Loucy (cell line): ENCODE data around the gene HECA.
A peak's percentile ranks its signal among the peaks of the same experiment; 100 is the strongest.

Source experiments
- H2AFZ ChIP-seq: fragments of 200-600 bp; sonication (generic); 2 replicates; pipeline ENCODE4 v1.6.0; 2016; ENCODE audit warnings: antibody characterized with exemption, mild to moderate bottlenecking, low read length, moderate library complexity
- H3F3A ChIP-seq: fragments of 200-600 bp; 2 replicates; pipeline ENCODE4 v1.6.0; 2016; ENCODE audit warnings: antibody characterized with exemption, low read depth, mild to moderate bottlenecking
- H3K27me3 ChIP-seq: fragments of 200-600 bp; sonication (generic); 2 replicates; pipeline ENCODE4 v1.6.1; 2014; ENCODE audit warnings: low read length, mild to moderate bottlenecking; ENCODE audit not compliant: insufficient read depth, poor library complexity, severe bottlenecking
- H3K36me3 ChIP-seq: fragments of 200-600 bp; sonication (generic); 2 replicates; pipeline ENCODE4 v1.6.1; 2016; ENCODE audit warnings: low read length; ENCODE audit not compliant: insufficient read depth
- H3K4me1 ChIP-seq: fragments of 200-600 bp; sonication (generic); 2 replicates; pipeline ENCODE4 v1.5.1; 2014; ENCODE audit warnings: low read length, mild to moderate bottlenecking; ENCODE audit not compliant: insufficient read depth, poor library complexity, severe bottlenecking
- H3K4me2 ChIP-seq: fragments of 200-600 bp; sonication (generic); 2 replicates; pipeline ENCODE4 v1.6.0; 2014; ENCODE audit warnings: antibody characterized with exemption, low read length, low read depth, mild to moderate bottlenecking; ENCODE audit not compliant: poor library complexity, severe bottlenecking
- H3K4me3 ChIP-seq: fragments of 200-600 bp; sonication (generic); 2 replicates; pipeline ENCODE4 v1.5.1; 2014; ENCODE audit warnings: low read length, mild to moderate bottlenecking, mixed read lengths; ENCODE audit not compliant: poor library complexity, severe bottlenecking
- H3K79me2 ChIP-seq: fragments of 200-600 bp; sonication (generic); 2 replicates; pipeline ENCODE4 v1.6.1; 2014; ENCODE audit warnings: low read length; ENCODE audit not compliant: insufficient read depth
- H3K9ac ChIP-seq: fragments of 200-600 bp; sonication (generic); 2 replicates; pipeline ENCODE4 v1.6.0; 2014; ENCODE audit warnings: mild to moderate bottlenecking, low read depth, low read length, moderate library complexity; ENCODE audit not compliant: poor library complexity, severe bottlenecking
- H3K9me2 ChIP-seq: fragments of 200-600 bp; sonication (generic); replicated peaks from 2 replicates; pipeline ENCODE4 v1.6.1; 2016; ENCODE audit warnings: low read depth, low read length, mixed read lengths
- H3K9me3 ChIP-seq: fragments of 200-600 bp; sonication (generic); 2 replicates; pipeline ENCODE4 v1.6.1; 2014; ENCODE audit warnings: mild to moderate bottlenecking, antibody characterized with exemption, low read length, low read depth; ENCODE audit not compliant: insufficient read depth
- H4K20me1 ChIP-seq: fragments of 200-600 bp; sonication (generic); 2 replicates; pipeline ENCODE4 v1.6.0; 2014; ENCODE audit warnings: antibody characterized with exemption, low read length, mild to moderate bottlenecking; ENCODE audit not compliant: insufficient read depth, poor library complexity, severe bottlenecking
- CTCF ChIP-seq: fragments of 200-600 bp; sonication (generic); conservative IDR thresholded peaks from 2 replicates; pipeline ENCODE4 v1.5.1; 2014; ENCODE audit warnings: mild to moderate bottlenecking, antibody characterized with exemption, low read length
- EZH2phosphoT487 ChIP-seq: fragments of 200-600 bp; IDR thresholded peaks from 2 replicates; pipeline ENCODE4 v1.6.1; 2018; ENCODE audit warnings: antibody characterized with exemption, mild to moderate bottlenecking, moderate library complexity, borderline replicate concordance

The HECA gene

DNA sequence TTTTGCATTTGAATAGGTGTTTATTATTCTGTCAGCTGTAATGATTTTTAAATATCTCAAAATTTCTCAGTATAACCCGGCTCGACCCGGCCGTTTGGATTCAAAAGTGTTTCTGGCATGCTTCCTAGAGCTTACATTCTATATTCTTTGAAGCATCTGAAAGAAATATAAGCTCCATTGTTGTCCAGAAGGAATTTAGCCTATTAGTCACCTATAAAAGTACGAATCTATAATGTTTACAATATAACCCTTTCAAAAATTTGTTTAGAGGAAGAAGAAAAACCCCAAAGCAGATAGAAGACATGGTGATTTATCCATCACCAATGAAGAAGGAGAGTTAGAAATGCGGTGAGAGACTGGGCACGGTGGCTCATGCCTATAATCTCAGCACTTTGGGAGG lies 22.3 kb upstream of the HECA start:
- no peak overlapping the region for H2AFZ ChIP-seq
- no peaks in the 10 kb centered on the region for H3K9me2 ChIP-seq
- peak overlapping the region; percentile 28 for H3K9ac ChIP-seq
- peak overlapping the region; percentile 66 for H3K4me2 ChIP-seq
- no peak for TF ChIP-seq CTCF
- no peak for TF ChIP-seq EZH2phosphoT487
- no peaks in the 10 kb centered on the region for H3K9me3 ChIP-seq
- H3K79me2 ChIP-seq: no peaks in the 10 kb centered on the region
- H3K36me3 ChIP-seq: no peaks in the 10 kb centered on the region
- H4K20me1 ChIP-seq: no peaks in the 10 kb centered on the region
- H3K27me3 ChIP-seq: no peaks in the 10 kb centered on the region
- H3K4me1 ChIP-seq: peaks cover 18% of the 10 kb centered on the region
- peak overlapping the region; percentile 41 for H3K4me3 ChIP-seq
- H3F3A ChIP-seq: no peaks in the 10 kb centered on the region

DNA sequence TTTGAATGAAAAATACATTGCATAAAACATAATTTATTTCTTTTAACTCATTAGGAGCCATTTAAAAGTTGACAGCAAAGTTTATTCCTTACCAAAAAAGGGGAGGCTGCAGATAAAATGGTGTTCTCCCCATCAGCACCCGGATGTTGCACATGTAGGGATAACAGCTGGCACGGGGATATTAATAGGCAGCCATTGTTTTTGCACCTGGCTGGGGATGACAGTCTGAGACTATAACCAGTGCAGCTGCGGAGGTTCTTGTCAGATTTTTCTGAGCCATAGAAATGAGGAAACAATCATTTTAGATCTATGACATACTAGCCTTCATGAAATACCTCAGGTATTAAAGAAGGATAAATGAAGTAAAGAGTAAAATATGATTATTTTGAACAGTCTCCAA lies 20.1 kb upstream of the HECA start:
- no peaks in the 10 kb centered on the region for H3K27me3 ChIP-seq
- H2AFZ ChIP-seq: no peak overlapping the region
- no peaks in the 10 kb centered on the region for H3K79me2 ChIP-seq
- no peak overlapping the region for H3K4me3 ChIP-seq
- no peaks in the 10 kb centered on the region for H3F3A ChIP-seq
- H3K9me3 ChIP-seq: peaks cover 3% of the 10 kb centered on the region
- H4K20me1 ChIP-seq: no peaks in the 10 kb centered on the region
- no peak overlapping the region for H3K4me2 ChIP-seq
- H3K9me2 ChIP-seq: no peaks in the 10 kb centered on the region
- H3K9ac ChIP-seq: no peak overlapping the region
- TF ChIP-seq EZH2phosphoT487 (no peak), CTCF (no peak)
- no peaks in the 10 kb centered on the region for H3K36me3 ChIP-seq
- peaks cover 18% of the 10 kb centered on the region for H3K4me1 ChIP-seq

DNA sequence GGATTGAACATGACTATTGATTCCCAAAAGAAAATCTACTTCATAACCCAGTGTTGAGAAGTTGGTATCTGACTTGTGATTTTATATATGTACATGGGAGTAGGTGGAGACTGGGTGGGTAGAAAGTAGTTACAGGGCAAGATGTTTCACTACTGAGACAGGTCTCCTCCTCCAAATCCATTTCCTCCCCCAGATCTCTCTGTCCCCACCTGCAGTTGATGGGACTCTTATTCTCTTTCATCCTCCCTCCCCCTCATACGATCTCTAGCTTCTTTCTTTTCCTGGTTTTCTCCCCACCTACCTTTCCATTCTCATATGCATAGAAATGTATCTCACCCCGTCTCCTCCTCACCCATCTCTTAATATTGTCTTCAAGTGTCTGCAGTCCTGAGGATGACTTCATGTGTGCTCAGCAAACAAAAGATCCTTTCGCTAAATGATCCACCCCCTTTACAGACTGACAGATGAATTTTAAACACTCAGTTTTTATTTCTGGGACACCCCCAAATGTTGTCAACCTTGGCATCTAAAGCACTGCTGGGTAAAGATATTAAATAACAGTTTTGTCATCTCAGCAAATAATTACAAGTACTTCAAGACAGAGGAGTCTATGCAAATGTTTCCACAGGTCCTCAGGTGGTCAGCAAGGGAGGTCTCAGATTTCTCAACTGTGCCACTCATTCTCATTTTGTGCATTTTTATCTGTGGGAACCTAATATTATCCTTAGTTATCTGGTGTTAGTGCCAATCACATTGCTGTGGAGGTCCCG lies 18.7 kb upstream of the HECA start:
- TF ChIP-seq EZH2phosphoT487 (no peak), CTCF (no peak)
- Histone ChIP-seq H3K9ac (no peak overlapping the region), H3K79me2 (no peaks in the 10 kb centered on the region), H3K36me3 (no peaks in the 10 kb centered on the region), H3K9me2 (no peaks in the 10 kb centered on the region), H3K4me2 (no peak overlapping the region), H3K4me1 (peaks cover 18% of the 10 kb centered on the region), H4K20me1 (no peaks in the 10 kb centered on the region), H2AFZ (no peak overlapping the region), H3K9me3 (peaks cover 7% of the 10 kb centered on the region), H3K27me3 (no peaks in the 10 kb centered on the region), H3F3A (no peaks in the 10 kb centered on the region), H3K4me3 (no peak overlapping the region)
